ENCODE data around the gene CEP250. TPM values are rescaled to one million over a fixed set of nuclear protein-coding genes. Genes with fewer than 3 reads are reported as not detected.

The CEP250 gene
- total and polyA plus RNA-seq, 12 donors, result 4.8 to 18.8 (median 13.8) TPM

- TF ChIP-seq, protein P1, sequence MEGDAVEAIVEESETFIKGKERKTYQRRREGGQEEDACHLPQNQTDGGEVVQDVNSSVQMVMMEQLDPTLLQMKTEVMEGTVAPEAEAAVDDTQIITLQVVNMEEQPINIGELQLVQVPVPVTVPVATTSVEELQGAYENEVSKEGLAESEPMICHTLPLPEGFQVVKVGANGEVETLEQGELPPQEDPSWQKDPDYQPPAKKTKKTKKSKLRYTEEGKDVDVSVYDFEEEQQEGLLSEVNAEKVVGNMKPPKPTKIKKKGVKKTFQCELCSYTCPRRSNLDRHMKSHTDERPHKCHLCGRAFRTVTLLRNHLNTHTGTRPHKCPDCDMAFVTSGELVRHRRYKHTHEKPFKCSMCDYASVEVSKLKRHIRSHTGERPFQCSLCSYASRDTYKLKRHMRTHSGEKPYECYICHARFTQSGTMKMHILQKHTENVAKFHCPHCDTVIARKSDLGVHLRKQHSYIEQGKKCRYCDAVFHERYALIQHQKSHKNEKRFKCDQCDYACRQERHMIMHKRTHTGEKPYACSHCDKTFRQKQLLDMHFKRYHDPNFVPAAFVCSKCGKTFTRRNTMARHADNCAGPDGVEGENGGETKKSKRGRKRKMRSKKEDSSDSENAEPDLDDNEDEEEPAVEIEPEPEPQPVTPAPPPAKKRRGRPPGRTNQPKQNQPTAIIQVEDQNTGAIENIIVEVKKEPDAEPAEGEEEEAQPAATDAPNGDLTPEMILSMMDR (IDR thresholded peaks at IDR 0.05), result no peak
- Histone ChIP-seq H3K27ac (peak overlapping the region in 7 of 10 donors; percentile 22 to 67 (median 47)), H3K36me3 (peaks cover 0 to 100% (median 62%) of the 10 kb centered on the region in 9 donors), H3K27me3 (no peaks in the 10 kb centered on the region), H3K4me3 (no peak overlapping the region), H3K9me3 (no peaks in the 10 kb centered on the region), H3K4me1 (peaks cover 0 to 18% (median 0%) of the 10 kb centered on the region in 9 donors)
- WGBS, 2 donors, result 76 to 79% methylated on average over 5 of the region's 5 CpGs
- DNase-seq (no peak), ATAC-seq (peak in 6 of 8 donors; percentile 5 to 24 (median 19))
- intact Hi-C loops (cut with DNase I), result no loop called here
Observed at GRCh38 chr20:35497320-35497719, 41.9 kb downstream of the CEP250 start.

- Histone ChIP-seq H3K27me3 (no peaks in the 10 kb centered on the region), H3K27ac (peak overlapping the region in 5 of 10 donors; percentile 15 to 58 (median 47)), H3K36me3 (peaks cover 0 to 100% (median 63%) of the 10 kb centered on the region in 9 donors), H3K4me3 (no peak overlapping the region), H3K4me1 (peaks cover 0 to 18% (median 0%) of the 10 kb centered on the region in 9 donors), H3K9me3 (no peaks in the 10 kb centered on the region)
- TF ChIP-seq, protein P1 (IDR thresholded peaks at IDR 0.05), result peak in 1 of 9 donors; percentile 19
- ATAC-seq (peak; percentile 89 to 95 (median 93)), DNase-seq (peak; percentile 64 to 73)
- intact Hi-C loops (cut with DNase I), result no loop called here
- 76% methylated on average over 9 of the region's 9 CpGs for WGBS, 2 donors
Observed at GRCh38 chr20:35497780-35498189, 42.4 kb downstream of the CEP250 start.

DNA sequence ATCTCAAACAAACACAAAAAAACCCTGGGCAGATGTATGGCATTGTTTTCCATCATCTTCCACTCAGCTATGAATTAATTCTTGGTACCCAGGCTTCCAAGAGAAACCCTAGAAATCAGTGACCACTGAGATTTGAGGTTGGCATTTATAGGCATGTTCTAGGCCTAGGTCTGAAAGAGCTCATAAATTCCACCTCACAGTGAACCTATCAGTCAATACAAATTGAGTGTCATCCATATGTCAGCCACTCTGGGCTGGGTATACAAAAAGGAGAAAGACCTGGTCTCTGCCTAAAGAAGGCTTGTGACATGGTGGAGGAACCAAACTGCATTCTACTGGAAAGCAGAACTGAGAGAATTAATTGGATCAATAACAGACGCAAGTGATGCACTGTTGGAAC is 43.9 kb downstream of the CEP250 start:
- no peaks in the 10 kb centered on the region for H3K9me3 ChIP-seq
- ATAC-seq, result no peak

DNA sequence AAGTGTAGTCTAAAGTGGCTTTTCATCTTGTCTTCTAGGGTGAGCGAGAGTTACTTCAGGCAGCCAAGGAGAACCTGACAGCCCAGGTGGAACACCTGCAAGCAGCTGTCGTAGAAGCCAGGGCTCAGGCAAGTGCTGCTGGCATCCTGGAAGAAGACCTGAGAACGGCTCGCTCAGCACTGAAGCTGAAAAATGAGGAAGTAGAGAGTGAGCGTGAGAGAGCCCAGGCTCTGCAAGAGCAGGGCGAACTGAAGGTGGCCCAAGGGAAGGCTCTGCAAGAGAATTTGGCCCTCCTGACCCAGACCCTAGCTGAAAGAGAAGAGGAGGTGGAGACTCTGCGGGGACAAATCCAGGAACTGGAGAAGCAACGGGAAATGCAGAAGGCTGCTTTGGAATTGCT is 47.0 kb downstream of the CEP250 start:
- Histone ChIP-seq H3K9me3 (no peaks in the 10 kb centered on the region), H3K27me3 (no peaks in the 10 kb centered on the region), H3K36me3 (peaks cover 0 to 100% (median 54%) of the 10 kb centered on the region in 9 donors), H3K27ac (no peak overlapping the region), H3K4me3 (no peak overlapping the region), H3K4me1 (peaks cover 0 to 20% (median 4%) of the 10 kb centered on the region in 9 donors)
- WGBS, 2 donors, result 84 to 94% methylated on average over 8 of the region's 8 CpGs
- intact Hi-C loops (cut with DNase I), result no loop called here
- TF ChIP-seq, protein P1 (IDR thresholded peaks at IDR 0.05), result no peak
- DNase-seq (no peak), ATAC-seq (no peak)

More for the DNA sequence above, 43.9 kb downstream of the CEP250 start:
- no peak overlapping the region for H3K27ac ChIP-seq
- peaks cover 0 to 100% (median 63%) of the 10 kb centered on the region in 9 donors for H3K36me3 ChIP-seq
- no peak overlapping the region for H3K4me3 ChIP-seq
- peaks cover 0 to 30% (median 5%) of the 10 kb centered on the region in 9 donors for H3K4me1 ChIP-seq
- intact Hi-C loops (cut with DNase I), result no loop called here
- no peaks in the 10 kb centered on the region for H3K27me3 ChIP-seq
- TF ChIP-seq, protein P1 (IDR thresholded peaks at IDR 0.05), result no peak
- no peak for DNase-seq
- WGBS, 2 donors, result 81 to 97% methylated on average over 1 of the region's 1 CpG

All from heart right ventricle (tissue), 16 donors.